CD14-positive monocyte (primary cell): ENCODE results near the gene CACNA1C. TPM values are rescaled to one million over a fixed set of nuclear protein-coding genes. Genes with fewer than 3 reads are reported as not detected.

Experiments used
- DNase-seq, 3 donors: peaks; one replicate each; pipeline ENCODE4 v3.0.0-alpha.2; 2011 to 2022
- H2AFZ ChIP-seq: 2 replicates; pipeline ENCODE4 v1.6.0; 2012; ENCODE audit warnings: mild to moderate bottlenecking, low read depth, low read length, inconsistent platforms; ENCODE audit not compliant: insufficient read depth, poor library complexity, severe bottlenecking
- H3K27ac ChIP-seq, 2 donors: 1 replicate in 1 of 2; 2 replicates in 1 of 2; pipeline ENCODE4 v1.5.1; 2012 to 2013; ENCODE audit warnings: low read length in 2 of 2, control low read depth in 1 of 2, inconsistent platforms in 1 of 2, low read depth in 1 of 2, mild to moderate bottlenecking in 1 of 2
- H3K27me3 ChIP-seq, 2 donors: one replicate each; pipeline versions ENCODE4 v1.6.0 to v1.6.1; 2011 to 2013; ENCODE audit warnings: low read length in 2 of 2; ENCODE audit not compliant: control insufficient read depth in 2 of 2, insufficient read depth in 2 of 2
- H3K36me3 ChIP-seq, 2 donors: replicated peaks in 1 of 2; 1 replicate in 1 of 2; 2 replicates in 1 of 2; pipeline versions ENCODE4 v1.5.1 to v1.6.1; 2012 to 2013; ENCODE audit warnings: low read length in 2 of 2, control low read depth in 1 of 2, inconsistent platforms in 1 of 2, mild to moderate bottlenecking in 1 of 2; ENCODE audit not compliant: insufficient read depth in 2 of 2, control insufficient read depth in 1 of 2
- H3K4me1 ChIP-seq, 2 donors: 1 replicate in 1 of 2; 2 replicates in 1 of 2; pipeline versions ENCODE4 v1.5.1 to v1.6.1; 2012 to 2013; ENCODE audit warnings: low read length in 2 of 2, control low read depth in 1 of 2, inconsistent platforms in 1 of 2, mild to moderate bottlenecking in 1 of 2, moderate library complexity in 1 of 2; ENCODE audit not compliant: insufficient read depth in 2 of 2, control insufficient read depth in 1 of 2
- H3K4me2 ChIP-seq: replicated peaks from 2 replicates; pipeline ENCODE3; 2012; ENCODE audit warnings: low read length, moderate library complexity, mild to moderate bottlenecking; ENCODE audit not compliant: poor library complexity, severe bottlenecking; ENCODE audit errors: extremely low read depth
- H3K4me3 ChIP-seq, 3 experiments: fragments of 200-600 bp in 1 of 3; sonication (generic) in 1 of 3; replicated peaks in 1 of 3; 1 replicate in 2 of 3; 2 replicates in 1 of 3; pipeline ENCODE4 v1.5.1; 2011 to 2013; ENCODE audit warnings: low read length in 3 of 3, mild to moderate bottlenecking in 3 of 3, control low read depth in 2 of 3, low read depth in 2 of 3, inconsistent platforms in 1 of 3, moderate library complexity in 1 of 3
- H3K79me2 ChIP-seq: 2 replicates; pipeline ENCODE4 v1.6.0; 2012; ENCODE audit warnings: mild to moderate bottlenecking, control low read depth, inconsistent platforms, low read length, moderate library complexity; ENCODE audit not compliant: insufficient read depth
- H3K9ac ChIP-seq: 2 replicates; pipeline ENCODE4 v1.6.0; 2017; ENCODE audit warnings: low read length, mild to moderate bottlenecking; ENCODE audit not compliant: insufficient read depth, poor library complexity, severe bottlenecking
- H3K9me3 ChIP-seq, 2 donors: replicated peaks in 1 of 2; 1 replicate in 1 of 2; 2 replicates in 1 of 2; pipeline versions ENCODE4 v1.5.1 to v1.6.1; 2012 to 2013; ENCODE audit warnings: low read length in 2 of 2, control low read depth in 1 of 2; ENCODE audit not compliant: control insufficient read depth in 1 of 2, insufficient read depth in 1 of 2
- H4K20me1 ChIP-seq: 2 replicates; pipeline ENCODE4 v1.6.0; 2012; ENCODE audit warnings: mild to moderate bottlenecking, low read length, control low read depth, moderate library complexity; ENCODE audit not compliant: insufficient read depth
- H3K27ac Mint-ChIP-seq, 7 donors: one replicate each; pipeline ENCODE4 v1.8.0; 2020; ENCODE audit warnings: mild to moderate bottlenecking in 7 of 7, mixed read lengths in 7 of 7, moderate library complexity in 6 of 7, inconsistent platforms in 2 of 7
- H3K27me3 Mint-ChIP-seq, 3 donors: one replicate each; pipeline ENCODE4 v1.8.0; 2021 to 2022; ENCODE audit warnings: low read depth in 3 of 3, mild to moderate bottlenecking in 3 of 3, mixed read lengths in 3 of 3, moderate library complexity in 3 of 3, inconsistent platforms in 1 of 3
- H3K36me3 Mint-ChIP-seq, 2 donors: one replicate each; pipeline ENCODE4 v1.8.0; 2020; ENCODE audit warnings: mixed read lengths in 2 of 2, inconsistent platforms in 1 of 2, mild to moderate bottlenecking in 1 of 2
- H3K4me1 Mint-ChIP-seq: one replicate; pipeline ENCODE4 v1.8.0; 2020; ENCODE audit warnings: mild to moderate bottlenecking, mixed read lengths
- H3K4me3 Mint-ChIP-seq, 2 donors: one replicate each; pipeline ENCODE4 v1.8.0; 2020; ENCODE audit warnings: mild to moderate bottlenecking in 2 of 2, mixed read lengths in 2 of 2, moderate library complexity in 1 of 2
- H3K9me3 Mint-ChIP-seq, 7 donors: one replicate each; pipeline ENCODE4 v1.8.0; 2020 to 2022; ENCODE audit warnings: mixed read lengths in 7 of 7, mild to moderate bottlenecking in 6 of 7, moderate library complexity in 6 of 7, inconsistent platforms in 2 of 7
- CTCF ChIP-seq: fragments of 200-600 bp; IDR thresholded peaks from one replicate; pipeline ENCODE4 v1.8.0; 2022; ENCODE audit warnings: antibody characterized with exemption, mild to moderate bottlenecking
- WGBS: methylation state at CpG from one replicate; pipeline ENCODE4 v1.1.5; 2013; ENCODE audit warnings: missing lambda C conversion rate; ENCODE audit not compliant: insufficient coverage; 5-methylcytosine and 5-hydroxymethylcytosine counted together
- intact Hi-C, 2 donors: fragments of 100-400 bp; cut with micrococcal nuclease; formaldehyde crosslinking; loops; one replicate each; pipeline versions ENCODE4 v1.15.0 to v1.15.1; 2023
- polyA plus RNA-seq, 3 donors: library from polyadenylated mRNA; depleted of rRNA in 1 of 3; unstranded in 2 of 3; stranded (reverse) in 1 of 3; fragments of 300-500 nt in 2 of 3; fragments of >200 nt in 1 of 3; fragmentation: Illumina TruSeq in 2 of 3; gene quantifications; 1 replicate in 2 of 3; 2 replicates in 1 of 3; pipeline ENCODE4 v1.2.3, GENCODE V29; 2012 to 2021

Gene CACNA1C
- polyA plus RNA-seq, 3 donors = not detected

GRCh38 chr12:2271961-2272360 is 219.2 kb downstream of the CACNA1C start:
- H3K27me3 Mint-ChIP-seq = peaks cover 3% of the 10 kb centered on the region in 3 donors
- Histone ChIP-seq H3K4me3 (no peak overlapping the region), H2AFZ (no peak overlapping the region), H3K27me3 (no peaks in the 10 kb centered on the region), H3K36me3 (no peaks in the 10 kb centered on the region), H3K9ac (no peak overlapping the region), H3K4me1 (no peaks in the 10 kb centered on the region), H4K20me1 (no peaks in the 10 kb centered on the region), H3K79me2 (no peaks in the 10 kb centered on the region), H3K27ac (no peak overlapping the region), H3K4me2 (no peak overlapping the region), H3K9me3 (no peaks in the 10 kb centered on the region)
- intact Hi-C loops = loop anchor here in 1 of 2 donors (10.0 kb wide), 1 partner anchor 113 kb away; no protein-coding TSS in a partner anchor
- no peaks in the 10 kb centered on the region for H3K36me3 Mint-ChIP-seq
- WGBS = 100% methylated on average over 4 of the region's 4 CpGs
- H3K4me1 Mint-ChIP-seq = no peaks in the 10 kb centered on the region
- no peak for TF ChIP-seq CTCF
- H3K9me3 Mint-ChIP-seq = no peaks in the 10 kb centered on the region
- DNase-seq = no peak
- no peak overlapping the region for H3K4me3 Mint-ChIP-seq
- no peak overlapping the region for H3K27ac Mint-ChIP-seq

GRCh38 chr12:2273288-2273687 is 220.5 kb downstream of the CACNA1C start:
- H4K20me1 ChIP-seq = no peaks in the 10 kb centered on the region
- no peaks in the 10 kb centered on the region for H3K9me3 ChIP-seq
- 68% methylated on average over 4 of the region's 4 CpGs for WGBS
- Mint-ChIP-seq H3K27me3 (peaks cover 1 to 3% (median 3%) of the 10 kb centered on the region in 3 donors), H3K27ac (peak overlapping the region in 1 of 7 donors; percentile 33), H3K36me3 (no peaks in the 10 kb centered on the region), H3K9me3 (no peaks in the 10 kb centered on the region), H3K4me1 (no peaks in the 10 kb centered on the region), H3K4me3 (no peak overlapping the region)
- H2AFZ ChIP-seq = peak overlapping the region; percentile 17
- no peak for DNase-seq
- no peak overlapping the region for H3K4me2 ChIP-seq
- TF ChIP-seq CTCF = no peak
- H3K79me2 ChIP-seq = no peaks in the 10 kb centered on the region
- H3K4me1 ChIP-seq = no peaks in the 10 kb centered on the region
- H3K27me3 ChIP-seq = no peaks in the 10 kb centered on the region
- H3K9ac ChIP-seq = no peak overlapping the region
- no peaks in the 10 kb centered on the region for H3K36me3 ChIP-seq
- H3K4me3 ChIP-seq = no peak overlapping the region
- H3K27ac ChIP-seq = no peak overlapping the region
- intact Hi-C loops = loop anchor here in 1 of 2 donors (10.0 kb wide), 1 partner anchor 112 kb away; no protein-coding TSS in a partner anchor
